PC-3 (cell line): ENCODE data around the gene PIGN.

Source experiments
- CTCF ChIP-seq: fragments of 300-600 bp; sonication (generic); conservative IDR thresholded peaks from 2 replicates; pipeline ENCODE4 v1.5.1; 2017; ENCODE audit warnings: antibody characterized with exemption, low read depth, mild to moderate bottlenecking, low read length
- EZH2 ChIP-seq: fragments of 300-600 bp; sonication (generic); IDR thresholded peaks from one replicate; pipeline ENCODE4 v1.6.1; 2017; ENCODE audit warnings: antibody characterized with exemption, mild to moderate bottlenecking, low read length; ENCODE audit not compliant: unreplicated experiment

- TF ChIP-seq EZH2: no peak
- no peak for TF ChIP-seq CTCF
Measured at GRCh38 chr18:62179213-62179612, 7.6 kb downstream of the PIGN start.
